ENCODE data around the gene SS18L1. TPM values are rescaled to one million over a fixed set of nuclear protein-coding genes. Genes with fewer than 3 reads are reported as not detected.

SS18L1 gene
- total and polyA plus RNA-seq, 10 of the 15 experiments (the other 5 are each of a cell fraction or from before 2014, with no cell fraction given): 1.8 to 20.0 (median 6.6) TPM

DNA sequence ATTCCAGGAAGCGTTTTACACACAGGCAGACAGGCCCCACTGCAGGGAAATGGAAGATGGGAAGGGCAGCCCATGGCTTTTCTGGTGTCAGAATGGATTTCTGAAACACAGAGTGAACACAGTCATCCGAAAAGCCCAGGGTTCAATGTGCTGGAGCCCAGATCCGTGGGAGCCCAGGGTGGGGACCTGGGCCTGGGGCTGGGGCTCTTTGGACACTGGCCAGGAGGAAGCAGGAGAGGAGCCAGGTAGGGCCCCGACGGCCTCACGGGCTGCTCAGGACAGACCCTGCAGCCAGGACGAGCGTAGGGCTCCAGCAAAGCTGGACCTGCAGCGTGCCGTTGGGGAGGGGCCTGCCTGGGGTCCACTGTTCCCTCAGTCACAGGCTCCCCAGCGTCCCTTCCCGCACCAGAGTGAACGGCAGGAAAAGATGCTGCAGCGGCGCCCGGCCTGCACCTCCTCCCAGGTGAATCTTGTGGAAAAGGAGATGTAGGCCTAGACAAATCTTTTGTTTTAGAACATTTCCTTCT lies 45.6 kb upstream of the SS18L1 start (continued):
- TF ChIP-seq, protein P1, sequence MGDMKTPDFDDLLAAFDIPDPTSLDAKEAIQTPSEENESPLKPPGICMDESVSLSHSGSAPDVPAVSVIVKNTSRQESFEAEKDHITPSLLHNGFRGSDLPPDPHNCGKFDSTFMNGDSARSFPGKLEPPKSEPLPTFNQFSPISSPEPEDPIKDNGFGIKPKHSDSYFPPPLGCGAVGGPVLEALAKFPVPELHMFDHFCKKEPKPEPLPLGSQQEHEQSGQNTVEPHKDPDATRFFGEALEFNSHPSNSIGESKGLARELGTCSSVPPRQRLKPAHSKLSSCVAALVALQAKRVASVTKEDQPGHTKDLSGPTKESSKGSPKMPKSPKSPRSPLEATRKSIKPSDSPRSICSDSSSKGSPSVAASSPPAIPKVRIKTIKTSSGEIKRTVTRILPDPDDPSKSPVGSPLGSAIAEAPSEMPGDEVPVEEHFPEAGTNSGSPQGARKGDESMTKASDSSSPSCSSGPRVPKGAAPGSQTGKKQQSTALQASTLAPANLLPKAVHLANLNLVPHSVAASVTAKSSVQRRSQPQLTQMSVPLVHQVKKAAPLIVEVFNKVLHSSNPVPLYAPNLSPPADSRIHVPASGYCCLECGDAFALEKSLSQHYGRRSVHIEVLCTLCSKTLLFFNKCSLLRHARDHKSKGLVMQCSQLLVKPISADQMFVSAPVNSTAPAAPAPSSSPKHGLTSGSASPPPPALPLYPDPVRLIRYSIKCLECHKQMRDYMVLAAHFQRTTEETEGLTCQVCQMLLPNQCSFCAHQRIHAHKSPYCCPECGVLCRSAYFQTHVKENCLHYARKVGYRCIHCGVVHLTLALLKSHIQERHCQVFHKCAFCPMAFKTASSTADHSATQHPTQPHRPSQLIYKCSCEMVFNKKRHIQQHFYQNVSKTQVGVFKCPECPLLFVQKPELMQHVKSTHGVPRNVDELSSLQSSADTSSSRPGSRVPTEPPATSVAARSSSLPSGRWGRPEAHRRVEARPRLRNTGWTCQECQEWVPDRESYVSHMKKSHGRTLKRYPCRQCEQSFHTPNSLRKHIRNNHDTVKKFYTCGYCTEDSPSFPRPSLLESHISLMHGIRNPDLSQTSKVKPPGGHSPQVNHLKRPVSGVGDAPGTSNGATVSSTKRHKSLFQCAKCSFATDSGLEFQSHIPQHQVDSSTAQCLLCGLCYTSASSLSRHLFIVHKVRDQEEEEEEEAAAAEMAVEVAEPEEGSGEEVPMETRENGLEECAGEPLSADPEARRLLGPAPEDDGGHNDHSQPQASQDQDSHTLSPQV (IDR thresholded peaks at IDR 0.05): no peak
- no peak for TF ChIP-seq HDAC2 (IDR thresholded peaks at IDR 0.05)

DNA sequence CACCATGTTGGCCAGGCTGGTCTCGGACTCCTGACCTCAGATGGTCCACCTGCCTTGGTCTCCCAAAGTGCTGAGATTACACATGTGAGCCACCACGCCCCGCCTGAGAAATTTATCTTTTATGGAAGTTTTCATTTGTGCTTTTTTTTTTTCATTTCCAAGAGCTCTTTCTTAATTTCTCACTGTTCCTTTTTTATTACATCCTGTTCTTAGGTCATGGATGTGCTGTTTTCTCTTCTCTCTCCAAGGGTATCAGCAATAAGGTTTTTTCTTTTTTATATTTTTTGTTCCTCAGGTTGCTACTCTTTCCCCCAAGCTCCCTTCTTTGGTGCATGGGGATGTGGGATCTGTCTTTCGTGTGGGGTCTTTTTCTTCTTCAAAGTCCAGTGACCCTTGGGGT lies 42.5 kb upstream of the SS18L1 start:
- ChIA-PET CTCF (interaction anchor here (0.6 to 0.9 kb wide), 2 partner anchors 26 to 95 kb away, joined by 3 to 5 read pairs; no protein-coding TSS in a partner anchor), POLR2A (no interaction called here), RAD21 (ENCODE audit: unreplicated experiment) (no interaction called here), SMC1A (ENCODE audit: uncharacterized antibody, unreplicated experiment) (no interaction called here)
- Histone ChIP-seq H3K27ac (ENCODE audit: control insufficient read depth, insufficient read depth) (no peak overlapping the region), H3K79me2 (ENCODE audit: control insufficient read depth, insufficient read depth, low read length) (no peaks in the 10 kb centered on the region), H2AFZ (ENCODE audit: control insufficient read depth, low read depth, low read length) (no peak overlapping the region), H3K4me3 (no peak overlapping the region), H3K27me3 (replicated peaks in 1 of 2; ENCODE audit: control insufficient read depth in 2 of 2, insufficient read depth in 2 of 2, low read length in 1 of 2) (no peaks in the 10 kb centered on the region), H3K4me1 (ENCODE audit: control insufficient read depth, insufficient read depth, low read length) (no peaks in the 10 kb centered on the region), H3K9me3 (replicated peaks; ENCODE audit: control insufficient read depth, insufficient read depth, low read length) (peaks cover 8% of the 10 kb centered on the region; the same call in 1 of the 3 replicates), H4K20me1 (ENCODE audit: control insufficient read depth, insufficient read depth) (no peaks in the 10 kb centered on the region), H3K36me3 (ENCODE audit: control insufficient read depth in 2 of 2, insufficient read depth in 2 of 2, low read length in 1 of 2) (no peaks in the 10 kb centered on the region), H3K9ac (ENCODE audit: control insufficient read depth, insufficient read depth, low read length) (no peak overlapping the region), H3K4me2 (ENCODE audit: control insufficient read depth, insufficient read depth) (no peak overlapping the region)
- DNase-seq (ENCODE audit: low read depth, low spot score): no peak
- 16% methylated on average over 4 of the region's 4 CpGs for WGBS (ENCODE audit: insufficient coverage, insufficient replicate concordance, low lambda C conversion rate, missing lambda C conversion rate)
- no TSS peak for BruUV-seq (replicated peaks)
- in situ Hi-C loops (cut with MboI): no loop called here
- intact Hi-C loops (cut with micrococcal nuclease; ENCODE audit: unreplicated experiment): no loop called here
- ATAC-seq: no peak
- no peak for FAIRE-seq
- TF ChIP-seq PAX5 (IDR thresholded peaks at IDR 0.05; ENCODE audit: borderline replicate concordance, low read depth, low read length): no peak
